HepG2 (cell line): ENCODE measurements around the gene NUDT8. TPM values are rescaled to one million over a fixed set of nuclear protein-coding genes. Genes with fewer than 3 reads are reported as not detected.

Experiments
- ARNT ChIP-seq: fragments of 450-650 bp; IDR thresholded peaks from 2 replicates; pipeline ENCODE4 v1.6.1; 2017
- BRD4 ChIP-seq: sonication (generic); formaldehyde crosslinking; IDR thresholded peaks from 2 replicates; pipeline ENCODE4 v1.4.0; 2020; ENCODE audit warnings: missing genetic modification reagents
- FIP1L1 ChIP-seq: fragments of 200-400 bp; formaldehyde crosslinking; IDR thresholded peaks from 2 replicates; pipeline ENCODE4 v1.6.1; 2018; ENCODE audit warnings: low read depth, mild to moderate bottlenecking, low read length, moderate library complexity, borderline replicate concordance; ENCODE audit not compliant: insufficient read depth
- HDAC6 ChIP-seq: fragments of 200-600 bp; sonication (generic); IDR thresholded peaks from 2 replicates; pipeline ENCODE4 v1.7.0; 2017; ENCODE audit warnings: mild to moderate bottlenecking, antibody characterized with exemption, low read length, low read depth
- KIAA2018 ChIP-seq: sonication (generic); formaldehyde crosslinking; IDR thresholded peaks from 2 replicates; pipeline ENCODE4 v1.5.0; 2020; ENCODE audit warnings: mild to moderate bottlenecking, missing genetic modification reagents, borderline replicate concordance
- MAFG ChIP-seq: sonication (generic); formaldehyde crosslinking; IDR thresholded peaks from 2 replicates; pipeline ENCODE4 v1.5.1; 2020; ENCODE audit warnings: mild to moderate bottlenecking, missing genetic modification reagents
- MAFK ChIP-seq, 2 experiments: IDR thresholded peaks in 1 of 2; conservative IDR thresholded peaks in 1 of 2; 2 replicates each; pipeline ENCODE4 v1.6.1; 2011; ENCODE audit warnings: improper control_type of control experiment in 2 of 2, low read length in 2 of 2
- RARG ChIP-seq: sonication (generic); formaldehyde crosslinking; IDR thresholded peaks from 2 replicates; pipeline ENCODE4 v1.4.0; 2020; ENCODE audit warnings: low read depth, mild to moderate bottlenecking, missing genetic modification reagents
- REPIN1 ChIP-seq: sonication (generic); formaldehyde crosslinking; IDR thresholded peaks from 2 replicates; pipeline ENCODE4 v1.8.0; 2022; ENCODE audit warnings: missing genetic modification reagents, low read depth, mild to moderate bottlenecking, borderline replicate concordance
- SRSF4 ChIP-seq: fragments of 200-400 bp; formaldehyde crosslinking; IDR thresholded peaks from one replicate; pipeline ENCODE4 v1.6.1; 2018; ENCODE audit warnings: mild to moderate bottlenecking, low read depth, low read length, moderate library complexity; ENCODE audit not compliant: poor library complexity, severe bottlenecking
- TAF1 ChIP-seq: sonication (generic); formaldehyde crosslinking; IDR thresholded peaks from 2 replicates; pipeline ENCODE4 v1.4.0; 2020; ENCODE audit warnings: missing genetic modification reagents
- TP53 ChIP-seq: sonication (generic); formaldehyde crosslinking; conservative IDR thresholded peaks from 2 replicates; pipeline ENCODE4 v1.4.0; 2020; ENCODE audit warnings: missing genetic modification reagents
- ZFY ChIP-seq: sonication (generic); formaldehyde crosslinking; IDR thresholded peaks from 2 replicates; pipeline ENCODE4 v1.4.0; 2020; ENCODE audit warnings: missing genetic modification reagents
- ZNF329 ChIP-seq: sonication (generic); formaldehyde crosslinking; IDR thresholded peaks from 2 replicates; pipeline ENCODE4 v1.9.0; 2021; ENCODE audit warnings: low read depth, mild to moderate bottlenecking, missing genetic modification reagents
- ZNF724P ChIP-seq: sonication (generic); formaldehyde crosslinking; IDR thresholded peaks from 2 replicates; pipeline ENCODE4 v1.8.0; 2022; ENCODE audit warnings: missing genetic modification reagents, borderline replicate concordance
- polyA plus RNA-seq, 8 experiments: library from polyadenylated mRNA; depleted of rRNA in 3 of 8; stranded (reverse) in 7 of 8; unstranded in 1 of 8; fragments of >200 nt; fragmentation: Illumina TruSeq in 4 of 8; extraction: Trizol in 4 of 8; gene quantifications; 2 replicates each; pipeline versions ENCODE4 v1.2.1 to v1.2.3, GENCODE V29; 2011 to 2016; ENCODE audit warnings: low read depth in 4 of 8, missing spikeins in 1 of 8, mixed read lengths in 1 of 8; ENCODE audit not compliant: insufficient read depth in 1 of 8
- total RNA-seq, 5 experiments: library from RNA; depleted of rRNA; stranded (reverse); fragments of >200 nt; fragmentation: Illumina TruSeq; extraction: Trizol; gene quantifications; 2 replicates each; pipeline ENCODE4 v1.2.3, GENCODE V29; 2016; ENCODE audit warnings: low read depth in 1 of 5
- TF ChIP-seq, protein P1 (sequence below): sonication (generic); formaldehyde crosslinking; IDR thresholded peaks from 2 replicates; pipeline ENCODE4 v1.4.0; 2020; ENCODE audit warnings: missing genetic modification reagents, mild to moderate bottlenecking, borderline replicate concordance
- TF ChIP-seq, protein P2 (sequence below): sonication (generic); formaldehyde crosslinking; IDR thresholded peaks from 2 replicates; pipeline ENCODE4 v1.4.0; 2020; ENCODE audit warnings: missing genetic modification reagents, low read depth, mild to moderate bottlenecking, borderline replicate concordance

NUDT8 gene
- total and polyA plus RNA-seq, 2 of the 13 experiments (the other 11 are each of a cell fraction or from before 2014, with no cell fraction given), result 6.7 to 25.8 TPM

DNA sequence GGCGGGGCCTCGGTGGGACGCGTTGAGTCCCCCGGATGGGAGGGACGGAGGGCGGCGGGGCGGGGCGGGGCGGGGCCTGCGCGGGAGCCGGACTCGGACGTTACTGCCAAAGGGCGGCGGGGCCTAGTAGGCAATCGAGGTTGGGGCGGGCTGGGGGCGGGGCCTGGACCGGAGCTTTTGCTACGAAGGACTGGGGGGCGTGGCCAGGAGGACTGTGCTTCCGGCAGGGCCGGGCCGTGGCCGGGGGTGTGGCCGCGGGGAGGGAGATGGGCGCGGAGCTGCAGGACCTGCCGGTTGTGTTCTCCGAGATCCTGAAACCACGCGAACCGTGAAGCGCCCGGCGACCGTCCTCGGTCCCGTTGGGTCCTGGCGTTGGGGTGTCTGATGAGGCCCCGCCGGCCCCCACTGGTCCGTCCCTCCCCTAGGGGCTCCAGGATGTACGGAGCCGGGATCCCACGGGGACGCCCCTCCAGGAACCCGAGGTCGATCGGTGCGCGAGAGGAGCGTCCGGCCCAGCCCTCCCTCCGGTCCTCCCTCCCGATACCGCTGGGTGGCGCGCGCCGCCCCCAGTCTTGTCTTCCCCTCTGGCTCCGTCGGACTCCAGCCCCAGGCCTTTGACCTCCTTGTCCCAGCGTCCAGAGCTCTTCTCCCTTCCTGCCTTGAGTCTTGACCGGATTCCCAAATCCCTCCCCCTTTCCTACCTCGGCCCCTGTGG lies 648 bp upstream of the NUDT8 start (continued):
- TF ChIP-seq, protein P1, sequence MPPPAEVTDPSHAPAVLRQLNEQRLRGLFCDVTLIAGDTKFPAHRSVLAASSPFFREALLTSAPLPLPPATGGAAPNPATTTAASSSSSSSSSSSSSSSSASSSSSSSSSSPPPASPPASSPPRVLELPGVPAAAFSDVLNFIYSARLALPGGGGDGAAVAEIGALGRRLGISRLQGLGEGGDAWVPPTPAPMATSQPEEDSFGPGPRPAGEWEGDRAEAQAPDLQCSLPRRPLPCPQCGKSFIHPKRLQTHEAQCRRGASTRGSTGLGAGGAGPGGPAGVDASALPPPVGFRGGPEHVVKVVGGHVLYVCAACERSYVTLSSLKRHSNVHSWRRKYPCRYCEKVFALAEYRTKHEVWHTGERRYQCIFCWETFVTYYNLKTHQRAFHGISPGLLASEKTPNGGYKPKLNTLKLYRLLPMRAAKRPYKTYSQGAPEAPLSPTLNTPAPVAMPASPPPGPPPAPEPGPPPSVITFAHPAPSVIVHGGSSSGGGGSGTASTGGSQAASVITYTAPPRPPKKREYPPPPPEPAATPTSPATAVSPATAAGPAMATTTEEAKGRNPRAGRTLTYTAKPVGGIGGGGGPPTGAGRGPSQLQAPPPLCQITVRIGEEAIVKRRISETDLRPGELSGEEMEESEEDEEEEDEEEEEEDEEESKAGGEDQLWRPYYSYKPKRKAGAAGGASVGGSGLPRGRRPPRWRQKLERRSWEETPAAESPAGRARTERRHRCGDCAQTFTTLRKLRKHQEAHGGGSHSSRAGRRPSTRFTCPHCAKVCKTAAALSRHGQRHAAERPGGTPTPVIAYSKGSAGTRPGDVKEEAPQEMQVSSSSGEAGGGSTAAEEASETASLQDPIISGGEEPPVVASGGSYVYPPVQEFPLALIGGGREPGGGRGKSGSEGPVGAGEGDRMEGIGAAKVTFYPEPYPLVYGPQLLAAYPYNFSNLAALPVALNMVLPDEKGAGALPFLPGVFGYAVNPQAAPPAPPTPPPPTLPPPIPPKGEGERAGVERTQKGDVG (CRISPR knock-in tag), result no peak
- peak; percentile 65; the same call in 1 of the 2 replicates for TF ChIP-seq ZNF724P (CRISPR knock-in tag)
- TF ChIP-seq RARG (CRISPR knock-in tag), result no peak
- no peak; the same call in 1 of the 2 replicates for TF ChIP-seq REPIN1 (CRISPR knock-in tag)
- no peak for TF ChIP-seq MAFK (conservative IDR thresholded peaks at IDR 0.05 in 1 of 2, IDR thresholded peaks at IDR 0.05 in 1 of 2; ENCODE audit: low read length in 2 of 2)
- TF ChIP-seq BRD4 (CRISPR knock-in tag), result no peak; the same call in none of the 2 replicates
- no peak for TF ChIP-seq ARNT
- no peak for TF ChIP-seq KIAA2018 (CRISPR knock-in tag)
- no peak for TF ChIP-seq SRSF4
- TF ChIP-seq HDAC6, result no peak
- peak; percentile 55 for TF ChIP-seq TAF1 (CRISPR knock-in tag)
- no peak for TF ChIP-seq ZNF329 (CRISPR knock-in tag)
- TF ChIP-seq FIP1L1, result no peak
- peak; percentile 52; the same call in 1 of the 2 replicates for TF ChIP-seq TP53 (CRISPR knock-in tag)
- TF ChIP-seq MAFG (CRISPR knock-in tag), result no peak
- peak; percentile 72 for TF ChIP-seq ZFY (CRISPR knock-in tag)
- TF ChIP-seq, protein P2, sequence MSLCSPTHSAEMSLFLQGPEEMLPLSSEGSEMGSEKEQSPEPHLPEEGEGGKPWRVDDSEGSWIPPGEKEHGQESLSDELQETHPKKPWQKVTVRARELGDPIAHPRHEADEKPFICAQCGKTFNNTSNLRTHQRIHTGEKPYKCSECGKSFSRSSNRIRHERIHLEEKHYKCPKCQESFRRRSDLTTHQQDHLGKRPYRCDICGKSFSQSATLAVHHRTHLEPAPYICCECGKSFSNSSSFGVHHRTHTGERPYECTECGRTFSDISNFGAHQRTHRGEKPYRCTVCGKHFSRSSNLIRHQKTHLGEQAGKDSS (CRISPR knock-in tag), result peak; percentile 82; the same call in 1 of the 2 replicates
